ENCODE data around the gene PPP1R12A. TPM values are rescaled to one million over a fixed set of nuclear protein-coding genes. Genes with fewer than 3 reads are reported as not detected.

Gene PPP1R12A
- total RNA-seq, 1 experiment from 2014 or later: 52.0 TPM

DNA sequence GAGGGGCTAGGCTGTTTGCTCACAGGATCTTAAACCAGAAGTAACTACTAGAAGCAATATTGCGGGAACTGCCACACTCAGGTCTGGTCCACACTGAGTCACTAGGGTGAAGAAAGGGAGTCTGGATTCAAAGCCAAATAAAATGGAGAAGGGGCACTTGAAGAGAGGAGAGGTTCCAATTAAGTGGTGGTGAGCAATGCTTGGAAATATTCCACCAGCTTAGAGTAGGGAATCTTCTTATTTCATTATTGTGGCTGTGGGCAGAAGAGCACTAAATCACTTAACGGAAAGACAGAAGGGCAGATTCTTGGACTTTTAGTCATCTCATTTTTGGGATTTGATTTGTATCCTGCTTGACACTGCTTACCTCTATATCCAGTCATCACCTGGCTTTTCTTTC lies 48.6 kb upstream of the PPP1R12A start (continued):
- no peak for TF ChIP-seq SP1 (IDR thresholded peaks at IDR 0.05; ENCODE audit: low read depth)
- TF ChIP-seq, protein P1, sequence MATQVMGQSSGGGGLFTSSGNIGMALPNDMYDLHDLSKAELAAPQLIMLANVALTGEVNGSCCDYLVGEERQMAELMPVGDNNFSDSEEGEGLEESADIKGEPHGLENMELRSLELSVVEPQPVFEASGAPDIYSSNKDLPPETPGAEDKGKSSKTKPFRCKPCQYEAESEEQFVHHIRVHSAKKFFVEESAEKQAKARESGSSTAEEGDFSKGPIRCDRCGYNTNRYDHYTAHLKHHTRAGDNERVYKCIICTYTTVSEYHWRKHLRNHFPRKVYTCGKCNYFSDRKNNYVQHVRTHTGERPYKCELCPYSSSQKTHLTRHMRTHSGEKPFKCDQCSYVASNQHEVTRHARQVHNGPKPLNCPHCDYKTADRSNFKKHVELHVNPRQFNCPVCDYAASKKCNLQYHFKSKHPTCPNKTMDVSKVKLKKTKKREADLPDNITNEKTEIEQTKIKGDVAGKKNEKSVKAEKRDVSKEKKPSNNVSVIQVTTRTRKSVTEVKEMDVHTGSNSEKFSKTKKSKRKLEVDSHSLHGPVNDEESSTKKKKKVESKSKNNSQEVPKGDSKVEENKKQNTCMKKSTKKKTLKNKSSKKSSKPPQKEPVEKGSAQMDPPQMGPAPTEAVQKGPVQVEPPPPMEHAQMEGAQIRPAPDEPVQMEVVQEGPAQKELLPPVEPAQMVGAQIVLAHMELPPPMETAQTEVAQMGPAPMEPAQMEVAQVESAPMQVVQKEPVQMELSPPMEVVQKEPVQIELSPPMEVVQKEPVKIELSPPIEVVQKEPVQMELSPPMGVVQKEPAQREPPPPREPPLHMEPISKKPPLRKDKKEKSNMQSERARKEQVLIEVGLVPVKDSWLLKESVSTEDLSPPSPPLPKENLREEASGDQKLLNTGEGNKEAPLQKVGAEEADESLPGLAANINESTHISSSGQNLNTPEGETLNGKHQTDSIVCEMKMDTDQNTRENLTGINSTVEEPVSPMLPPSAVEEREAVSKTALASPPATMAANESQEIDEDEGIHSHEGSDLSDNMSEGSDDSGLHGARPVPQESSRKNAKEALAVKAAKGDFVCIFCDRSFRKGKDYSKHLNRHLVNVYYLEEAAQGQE (IDR thresholded peaks at IDR 0.05; ENCODE audit: low read depth): no peak
- TF ChIP-seq, protein P2, sequence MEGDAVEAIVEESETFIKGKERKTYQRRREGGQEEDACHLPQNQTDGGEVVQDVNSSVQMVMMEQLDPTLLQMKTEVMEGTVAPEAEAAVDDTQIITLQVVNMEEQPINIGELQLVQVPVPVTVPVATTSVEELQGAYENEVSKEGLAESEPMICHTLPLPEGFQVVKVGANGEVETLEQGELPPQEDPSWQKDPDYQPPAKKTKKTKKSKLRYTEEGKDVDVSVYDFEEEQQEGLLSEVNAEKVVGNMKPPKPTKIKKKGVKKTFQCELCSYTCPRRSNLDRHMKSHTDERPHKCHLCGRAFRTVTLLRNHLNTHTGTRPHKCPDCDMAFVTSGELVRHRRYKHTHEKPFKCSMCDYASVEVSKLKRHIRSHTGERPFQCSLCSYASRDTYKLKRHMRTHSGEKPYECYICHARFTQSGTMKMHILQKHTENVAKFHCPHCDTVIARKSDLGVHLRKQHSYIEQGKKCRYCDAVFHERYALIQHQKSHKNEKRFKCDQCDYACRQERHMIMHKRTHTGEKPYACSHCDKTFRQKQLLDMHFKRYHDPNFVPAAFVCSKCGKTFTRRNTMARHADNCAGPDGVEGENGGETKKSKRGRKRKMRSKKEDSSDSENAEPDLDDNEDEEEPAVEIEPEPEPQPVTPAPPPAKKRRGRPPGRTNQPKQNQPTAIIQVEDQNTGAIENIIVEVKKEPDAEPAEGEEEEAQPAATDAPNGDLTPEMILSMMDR (IDR thresholded peaks at IDR 0.05 in 2 of 3, conservative IDR thresholded peaks at IDR 0.05 in 1 of 3; ENCODE audit: borderline replicate concordance in 1 of 3, insufficient read depth in 1 of 3, low read depth in 2 of 3, low read length in 2 of 3): no peak
- no peak for TF ChIP-seq EZH2 (IDR thresholded peaks at IDR 0.05)

DNA sequence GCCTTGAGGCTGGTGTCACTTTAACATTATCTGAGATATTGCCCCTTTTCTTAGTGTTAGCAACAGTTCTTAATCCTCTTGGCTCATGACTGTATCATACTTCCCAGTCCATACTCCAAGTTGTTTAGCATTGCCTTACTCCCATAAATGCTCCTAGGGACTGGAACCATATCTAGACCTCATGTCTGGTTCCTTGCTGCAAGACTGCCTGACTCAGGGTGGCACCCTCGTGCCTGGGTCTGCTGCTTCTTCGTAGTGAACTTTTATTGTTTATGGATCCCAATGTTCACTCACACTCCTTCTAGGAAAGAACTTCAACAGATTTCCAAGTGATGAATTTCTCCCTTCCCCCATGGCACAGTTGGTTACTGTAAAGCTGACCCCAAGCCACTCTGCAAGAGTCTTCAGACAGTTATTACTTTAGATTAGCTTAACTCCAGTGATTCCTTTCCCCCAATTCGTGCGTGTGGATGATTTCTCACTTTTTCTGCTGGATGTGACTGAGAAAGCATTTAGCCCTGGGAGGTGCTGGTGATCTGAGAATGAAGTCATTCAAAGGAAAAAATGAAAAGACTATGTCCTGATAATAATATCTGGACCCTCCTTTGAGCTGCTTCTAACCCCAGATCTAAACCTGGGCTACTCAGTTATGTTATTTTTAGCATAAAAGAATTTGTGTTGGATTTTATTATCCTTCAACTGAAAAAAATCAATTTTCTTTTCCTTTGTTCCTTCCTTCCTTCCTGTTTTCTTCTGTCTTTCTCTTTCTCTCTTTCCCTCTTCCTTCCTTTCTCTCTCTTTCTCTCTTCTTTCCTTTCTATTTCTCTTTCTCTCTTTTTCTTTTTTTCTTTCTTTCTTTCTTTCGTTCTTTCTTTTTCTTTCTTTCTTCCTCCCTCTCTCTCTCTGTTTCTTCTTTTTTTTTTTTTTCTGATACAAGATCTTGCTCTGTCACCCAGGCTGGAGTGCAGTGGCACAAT lies 47.5 kb upstream of the PPP1R12A start:
- H3K27ac ChIP-seq (ENCODE audit: low read depth, low read length): no peak overlapping the region
- no peaks in the 10 kb centered on the region for H4K20me1 ChIP-seq (ENCODE audit: insufficient read depth)
- DNase-seq (ENCODE audit: low read depth, low spot score) (no peak), ATAC-seq (no peak)
- no TSS peak for BruUV-seq (replicated peaks)
- no peaks in the 10 kb centered on the region for H3K79me2 ChIP-seq (ENCODE audit: insufficient read depth, low read length)
- ChIA-PET RAD21 (ENCODE audit: low non-redundant PET in 1 of 2, low total read pairs in 2 of 2, uncharacterized antibody in 2 of 2, unreplicated experiment in 2 of 2) (no interaction called here), POLR2A (no interaction called here), CTCF (no interaction called here)
- no peak for TF ChIP-seq FOSL1 (IDR thresholded peaks at IDR 0.05; ENCODE audit: low read depth)
- no peak overlapping the region for H3K9ac ChIP-seq (ENCODE audit: low read length)
- intact Hi-C loops (cut with micrococcal nuclease): no loop called here
- 0 out of 4 replicates have a peak, but pooled peaks cover 0 to 5% of the 10 kb centered on the region in 2 experiments for H3K4me1 ChIP-seq (ENCODE audit: control insufficient read depth in 1 of 2, insufficient read depth in 2 of 2, low read length in 2 of 2)
- no peaks in the 10 kb centered on the region for H3K9me2 ChIP-seq (ENCODE audit: insufficient read depth)
- no peak overlapping the region for H3K4me3 ChIP-seq (replicated peaks in 1 of 2; ENCODE audit: low read depth in 1 of 2, low read length in 2 of 2)
- no peaks in the 10 kb centered on the region for H3K36me3 ChIP-seq (ENCODE audit: control insufficient read depth in 1 of 2, insufficient read depth in 2 of 2, low read length in 2 of 2)
- H3K27me3 ChIP-seq (ENCODE audit: insufficient read depth, low read length): no peaks in the 10 kb centered on the region
- H2AFZ ChIP-seq (ENCODE audit: low read depth, low read length, poor library complexity, severe bottlenecking): no peak overlapping the region
- no peak overlapping the region for H3K4me2 ChIP-seq (ENCODE audit: low read length)
- no peaks in the 10 kb centered on the region for H3K9me3 ChIP-seq (ENCODE audit: control insufficient read depth in 1 of 2, insufficient read depth in 1 of 2, low read depth in 1 of 2, low read length in 2 of 2)
